Activated naive CD8-positive, alpha-beta T cell treated with anti-CD3 and anti-CD28 coated beads for 36 hours (primary cell): ENCODE measurements around the gene KCNMA1. TPM values are rescaled to one million over a fixed set of nuclear protein-coding genes. Genes with fewer than 3 reads are reported as not detected.
"Not testable (repeated sequence)": the region's sequence is repeated elsewhere in the genome, so short reads cannot be mapped to it uniquely, and the experiment has no call there.

ENCODE experiments used
- DNase-seq: peaks from one replicate; pipeline ENCODE4 v3.0.0; 2021
- H3K27ac Mint-ChIP-seq: one replicate; pipeline ENCODE4 v1.8.0; 2022; ENCODE audit warnings: mild to moderate bottlenecking, moderate library complexity, mixed read lengths
- H3K27me3 Mint-ChIP-seq: one replicate; pipeline ENCODE4 v1.8.0; 2022; ENCODE audit warnings: mild to moderate bottlenecking, mixed read lengths
- H3K36me3 Mint-ChIP-seq: one replicate; pipeline ENCODE4 v1.8.0; 2021; ENCODE audit warnings: mild to moderate bottlenecking, mixed read lengths
- H3K4me1 Mint-ChIP-seq: one replicate; pipeline ENCODE4 v1.8.0; 2021; ENCODE audit warnings: mixed read lengths
- H3K4me3 Mint-ChIP-seq: one replicate; pipeline ENCODE4 v1.8.0; 2022; ENCODE audit warnings: mild to moderate bottlenecking, moderate library complexity, mixed read lengths
- H3K9me3 Mint-ChIP-seq: one replicate; pipeline ENCODE4 v1.8.0; 2022; ENCODE audit warnings: mixed read lengths
- total RNA-seq, 2 experiments: library from RNA; stranded (reverse); gene quantifications; one replicate each; pipeline ENCODE4 v1.2.3, GENCODE V29; 2021

Gene KCNMA1
- total RNA-seq, 2 experiments from 2014 or later: not detected

DNA sequence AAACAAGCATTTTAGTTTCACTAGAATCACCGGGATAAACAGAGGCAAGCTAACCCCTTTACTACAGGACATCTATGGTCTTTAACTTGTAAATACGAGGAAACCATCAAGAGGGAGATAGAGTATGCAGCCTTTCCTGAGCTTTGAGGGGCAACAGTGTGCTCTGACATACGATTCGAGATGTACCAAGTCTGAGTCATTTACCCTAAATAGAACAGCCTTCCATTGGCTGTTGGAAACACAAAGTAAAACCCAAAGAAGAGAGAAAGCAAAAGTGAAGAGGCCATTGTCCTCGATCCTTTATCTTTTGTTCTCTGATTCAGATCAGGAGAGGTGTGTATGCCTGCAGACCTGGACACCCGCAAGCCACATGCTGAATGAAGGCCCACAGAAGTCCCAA is 289.5 kb downstream of the KCNMA1 start:
- Mint-ChIP-seq H3K36me3 (no peaks in the 10 kb centered on the region), H3K27ac (no peak overlapping the region), H3K4me1 (peaks cover 9% of the 10 kb centered on the region), H3K27me3 (no peaks in the 10 kb centered on the region), H3K4me3 (no peak overlapping the region), H3K9me3 (no peaks in the 10 kb centered on the region)
- no peak for DNase-seq

DNA sequence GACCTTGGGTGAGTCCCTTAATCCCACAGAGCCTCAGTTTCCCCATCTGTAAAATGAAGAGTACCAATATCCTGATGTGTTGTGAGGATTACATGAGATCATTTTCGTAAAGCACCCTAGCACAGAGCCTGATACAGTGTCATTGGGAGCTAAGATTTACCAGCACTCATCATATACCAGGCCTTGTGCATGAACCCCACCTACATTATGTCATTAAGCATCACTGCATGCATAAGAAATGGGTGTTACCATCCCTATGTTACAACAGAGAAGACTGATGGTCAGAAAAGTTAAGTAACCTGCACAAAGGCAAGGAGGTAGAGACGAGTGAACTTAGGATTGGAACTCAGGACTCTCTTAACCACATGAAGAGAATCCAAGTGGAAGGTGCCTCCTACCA is 290.6 kb downstream of the KCNMA1 start:
- Mint-ChIP-seq H3K36me3 (no peaks in the 10 kb centered on the region), H3K4me3 (no peak overlapping the region), H3K9me3 (no peaks in the 10 kb centered on the region), H3K4me1 (peaks cover 9% of the 10 kb centered on the region), H3K27me3 (no peaks in the 10 kb centered on the region), H3K27ac (no peak overlapping the region)
- DNase-seq: no peak

DNA sequence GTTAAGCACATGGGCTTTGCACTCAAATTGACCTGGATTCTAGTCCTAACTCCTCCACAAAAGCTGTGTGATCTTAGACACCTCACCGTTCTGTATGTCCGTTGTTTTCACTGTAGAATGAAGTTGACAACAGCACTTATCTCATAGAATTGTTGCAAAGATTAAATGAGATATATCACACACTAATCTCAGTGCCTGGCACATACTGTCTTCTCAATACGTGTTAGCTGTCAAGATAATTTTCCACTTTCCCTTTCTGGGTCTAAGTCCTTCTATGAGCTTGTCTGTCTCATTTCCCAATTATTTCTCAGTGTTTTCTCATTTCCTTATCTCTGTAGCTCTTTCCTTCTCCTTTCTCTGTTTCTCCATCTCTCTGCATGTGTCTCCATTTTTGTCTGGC is 296.6 kb downstream of the KCNMA1 start:
- Mint-ChIP-seq H3K9me3 (peaks cover 6% of the 10 kb centered on the region), H3K4me3 (no peak overlapping the region), H3K36me3 (no peaks in the 10 kb centered on the region), H3K4me1 (no peaks in the 10 kb centered on the region), H3K27me3 (no peaks in the 10 kb centered on the region), H3K27ac (no peak overlapping the region)
- DNase-seq: no peak

DNA sequence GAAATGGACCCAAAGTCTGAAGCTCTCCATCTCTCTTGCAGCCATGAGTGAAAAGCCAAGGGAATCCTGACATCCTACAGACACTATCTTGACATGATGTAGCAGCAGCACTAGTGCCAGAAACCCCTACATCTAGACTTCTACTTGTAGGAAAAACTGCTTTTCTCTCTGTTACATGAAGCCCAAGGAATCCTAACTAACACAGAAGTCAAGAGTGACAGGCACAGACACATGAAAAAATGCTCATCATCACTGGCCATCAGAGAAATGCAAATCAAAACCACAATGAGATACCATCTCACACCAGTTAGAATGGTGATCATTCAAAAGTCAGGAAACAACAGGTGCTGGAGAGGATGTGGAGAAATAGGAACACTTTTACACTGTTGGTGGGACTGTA is 297.7 kb downstream of the KCNMA1 start:
- DNase-seq, H3K27ac Mint-ChIP-seq, H3K36me3 Mint-ChIP-seq, H3K9me3 Mint-ChIP-seq, H3K27me3 Mint-ChIP-seq, H3K4me3 Mint-ChIP-seq, H3K4me1 Mint-ChIP-seq: not testable (repeated sequence)

DNA sequence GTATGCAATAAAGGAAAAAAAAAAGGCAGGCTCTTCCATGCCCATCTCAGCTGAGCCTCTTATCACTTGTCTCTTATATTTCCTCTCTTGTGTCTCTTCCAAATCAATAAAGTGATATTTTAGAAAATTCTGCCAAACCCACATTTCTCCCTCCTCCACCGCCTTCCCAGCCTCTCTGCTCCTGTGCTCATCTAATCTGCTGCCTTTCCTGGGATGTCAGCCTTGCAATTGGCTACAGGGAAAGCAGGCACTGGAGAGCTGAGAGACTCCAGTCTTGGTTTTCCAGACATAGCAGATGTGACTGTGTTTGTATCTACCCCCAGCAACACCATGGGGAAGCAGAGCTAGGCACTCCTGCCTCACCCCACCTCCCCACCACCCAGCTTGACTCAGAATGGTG is 298.4 kb downstream of the KCNMA1 start:
- H3K36me3 Mint-ChIP-seq: no peaks in the 10 kb centered on the region
- H3K4me1 Mint-ChIP-seq: no peaks in the 10 kb centered on the region
- no peaks in the 10 kb centered on the region for H3K27me3 Mint-ChIP-seq
- no peak overlapping the region for H3K4me3 Mint-ChIP-seq
- no peak overlapping the region for H3K27ac Mint-ChIP-seq
- no peak for DNase-seq
- H3K9me3 Mint-ChIP-seq: peaks cover 6% of the 10 kb centered on the region

DNA sequence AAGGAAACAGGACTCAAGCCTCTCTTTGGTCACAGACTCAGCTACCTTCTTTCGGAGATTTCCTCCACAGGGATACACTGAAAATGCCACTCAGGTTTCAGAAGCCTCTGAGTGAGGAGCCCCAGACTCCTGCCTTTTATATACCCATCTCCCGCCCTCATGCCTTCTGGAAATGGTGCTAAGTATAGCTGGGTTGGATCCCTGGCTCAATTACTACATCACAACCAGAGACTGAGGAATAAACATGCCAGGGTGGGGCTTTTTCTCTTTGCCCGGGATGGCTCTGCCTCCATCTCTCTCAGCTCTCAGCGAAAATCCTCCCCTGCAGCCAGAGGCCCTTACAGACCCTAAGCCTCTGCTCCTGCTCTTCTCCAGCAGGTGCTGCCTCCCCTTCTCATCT is 299.5 kb downstream of the KCNMA1 start:
- Mint-ChIP-seq H3K27ac (no peak overlapping the region), H3K36me3 (no peaks in the 10 kb centered on the region), H3K4me1 (no peaks in the 10 kb centered on the region), H3K9me3 (peaks cover 6% of the 10 kb centered on the region), H3K4me3 (no peak overlapping the region), H3K27me3 (no peaks in the 10 kb centered on the region)
- DNase-seq: no peak

DNA sequence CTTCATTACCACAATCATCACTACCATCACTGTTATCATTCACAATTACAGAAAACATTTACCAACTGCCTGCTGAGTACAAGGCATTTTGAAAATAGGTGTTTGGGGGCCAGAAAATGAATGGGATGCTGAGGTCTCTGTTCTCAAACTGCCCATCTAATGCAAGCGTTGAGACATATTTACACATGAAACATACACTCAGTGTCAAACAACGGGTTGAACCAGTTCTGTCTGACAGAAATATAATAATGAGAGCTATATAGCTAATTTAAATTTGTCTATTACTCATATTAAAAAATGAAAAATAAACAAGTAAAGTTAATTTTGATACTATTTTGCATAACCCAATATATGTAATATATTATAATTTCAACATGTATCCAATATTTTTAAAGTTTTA is 303.1 kb downstream of the KCNMA1 start:
- H3K36me3 Mint-ChIP-seq: no peaks in the 10 kb centered on the region
- no peak for DNase-seq
- H3K27me3 Mint-ChIP-seq: no peaks in the 10 kb centered on the region
- H3K27ac Mint-ChIP-seq: no peak overlapping the region
- H3K4me3 Mint-ChIP-seq: no peak overlapping the region
- H3K9me3 Mint-ChIP-seq: peaks cover 2% of the 10 kb centered on the region
- no peaks in the 10 kb centered on the region for H3K4me1 Mint-ChIP-seq

DNA sequence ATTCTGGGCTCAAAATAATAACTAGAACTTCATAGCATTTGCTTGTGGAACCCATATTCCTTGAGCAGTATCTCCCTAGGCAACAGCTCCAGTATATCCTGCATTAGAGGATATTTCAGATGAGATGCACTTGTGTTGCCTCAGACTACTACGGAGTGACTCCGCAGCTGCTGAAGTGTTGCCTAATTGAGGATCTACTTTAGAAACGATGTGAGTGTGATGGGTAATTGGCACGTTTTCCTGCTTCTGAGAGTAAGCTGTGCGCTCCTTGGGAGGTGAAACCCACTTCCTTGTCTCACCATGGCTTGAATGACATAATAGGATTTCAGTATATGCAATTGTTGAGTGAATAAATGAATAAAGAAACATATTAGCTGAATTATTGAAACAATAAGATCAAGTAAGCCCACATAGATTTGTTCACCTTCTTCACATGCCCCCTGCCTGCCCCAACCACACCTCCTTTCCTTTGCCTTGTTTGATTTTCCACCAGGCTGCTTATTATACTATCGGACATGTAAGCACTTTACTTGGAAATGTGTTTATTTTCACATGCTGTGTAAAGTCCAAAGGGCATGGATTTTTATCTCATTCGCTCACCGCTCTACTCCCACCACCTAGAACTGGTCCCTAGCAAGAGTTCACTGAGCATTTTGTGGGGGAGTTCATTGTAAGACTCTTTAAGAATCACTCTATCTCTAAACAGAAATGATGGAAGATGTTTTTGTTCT is 303.8 kb downstream of the KCNMA1 start:
- no peaks in the 10 kb centered on the region for H3K9me3 Mint-ChIP-seq
- no peak overlapping the region for H3K27ac Mint-ChIP-seq
- H3K4me3 Mint-ChIP-seq: no peak overlapping the region
- no peaks in the 10 kb centered on the region for H3K36me3 Mint-ChIP-seq
- no peaks in the 10 kb centered on the region for H3K4me1 Mint-ChIP-seq
- no peak for DNase-seq
- H3K27me3 Mint-ChIP-seq: no peaks in the 10 kb centered on the region

DNA sequence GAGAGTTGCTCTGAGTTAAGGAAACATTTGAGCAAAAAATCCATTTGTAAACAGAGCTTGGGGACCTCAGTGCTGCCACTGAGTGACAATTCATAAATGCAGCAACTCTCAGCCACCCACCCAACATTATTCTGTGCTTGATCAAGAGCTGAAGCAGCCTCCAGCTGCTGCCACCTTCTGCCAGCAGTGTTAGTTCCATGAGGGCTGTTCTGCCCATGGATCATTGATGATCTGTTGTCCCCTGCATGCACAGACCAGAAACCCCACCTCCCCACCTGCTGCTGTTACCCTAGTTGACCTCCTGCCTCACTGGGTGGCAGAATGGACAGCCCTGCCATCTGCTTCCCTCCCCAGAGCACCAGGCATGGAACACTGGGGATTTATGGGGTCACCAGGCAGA is 305.4 kb downstream of the KCNMA1 start:
- H3K27me3 Mint-ChIP-seq: no peaks in the 10 kb centered on the region
- no peaks in the 10 kb centered on the region for H3K9me3 Mint-ChIP-seq
- no peak for DNase-seq
- no peaks in the 10 kb centered on the region for H3K36me3 Mint-ChIP-seq
- no peak overlapping the region for H3K4me3 Mint-ChIP-seq
- peaks cover 8% of the 10 kb centered on the region for H3K4me1 Mint-ChIP-seq
- no peak overlapping the region for H3K27ac Mint-ChIP-seq

DNA sequence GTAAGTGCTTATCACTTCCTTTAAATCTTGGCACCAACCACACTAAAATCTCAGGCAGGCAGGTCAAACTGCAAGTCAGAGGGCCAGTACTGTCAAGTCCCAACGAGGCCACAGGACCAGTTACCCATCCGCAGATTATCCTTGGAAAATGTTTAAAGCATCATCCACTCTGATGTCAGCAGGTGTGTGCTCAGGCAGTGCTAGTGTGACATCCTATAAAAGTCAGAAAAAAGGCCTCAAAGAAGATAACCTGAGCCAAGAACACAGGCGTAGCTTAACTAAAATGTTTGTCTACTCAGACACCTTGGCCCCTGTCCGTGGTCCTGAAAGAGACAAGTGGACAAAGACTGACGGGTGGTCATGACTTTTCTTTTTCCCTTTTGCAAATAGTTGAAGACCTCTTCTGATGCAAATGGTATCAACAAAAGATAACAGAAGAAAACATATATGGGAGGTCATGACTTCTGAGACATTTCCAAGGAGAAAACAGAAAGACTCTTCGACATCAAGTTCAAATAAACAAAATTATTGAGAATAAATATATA is 309.3 kb downstream of the KCNMA1 start:
- DNase-seq: peak; percentile 25
- H3K36me3 Mint-ChIP-seq: no peaks in the 10 kb centered on the region

DNA sequence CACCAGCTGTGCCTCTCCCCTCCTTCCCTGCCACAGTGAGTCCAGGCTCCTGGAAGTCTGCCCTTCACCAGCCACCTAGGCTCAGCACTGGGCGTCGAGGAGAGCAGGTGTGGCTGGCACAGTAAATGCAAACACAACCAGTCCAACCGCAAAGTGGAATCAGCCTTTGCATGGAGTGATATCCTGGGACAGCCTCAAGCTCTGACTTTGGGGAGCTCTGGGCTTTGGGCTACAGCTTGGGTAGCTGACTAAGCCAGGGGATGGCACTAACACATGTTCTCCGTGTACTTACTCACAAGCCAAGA is 312.4 kb downstream of the KCNMA1 start:
- H3K9me3 Mint-ChIP-seq: peaks cover 4% of the 10 kb centered on the region
- DNase-seq: no peak
- H3K27ac Mint-ChIP-seq: no peak overlapping the region
- no peak overlapping the region for H3K4me3 Mint-ChIP-seq
- H3K4me1 Mint-ChIP-seq: peaks cover 10% of the 10 kb centered on the region
- H3K27me3 Mint-ChIP-seq: no peaks in the 10 kb centered on the region
- no peaks in the 10 kb centered on the region for H3K36me3 Mint-ChIP-seq

More for the DNA sequence above, 309.3 kb downstream of the KCNMA1 start:
- no peak overlapping the region for H3K27ac Mint-ChIP-seq
- H3K4me1 Mint-ChIP-seq: peaks cover 10% of the 10 kb centered on the region
- H3K4me3 Mint-ChIP-seq: no peak overlapping the region
- H3K9me3 Mint-ChIP-seq: no peaks in the 10 kb centered on the region
- H3K27me3 Mint-ChIP-seq: no peaks in the 10 kb centered on the region

DNA sequence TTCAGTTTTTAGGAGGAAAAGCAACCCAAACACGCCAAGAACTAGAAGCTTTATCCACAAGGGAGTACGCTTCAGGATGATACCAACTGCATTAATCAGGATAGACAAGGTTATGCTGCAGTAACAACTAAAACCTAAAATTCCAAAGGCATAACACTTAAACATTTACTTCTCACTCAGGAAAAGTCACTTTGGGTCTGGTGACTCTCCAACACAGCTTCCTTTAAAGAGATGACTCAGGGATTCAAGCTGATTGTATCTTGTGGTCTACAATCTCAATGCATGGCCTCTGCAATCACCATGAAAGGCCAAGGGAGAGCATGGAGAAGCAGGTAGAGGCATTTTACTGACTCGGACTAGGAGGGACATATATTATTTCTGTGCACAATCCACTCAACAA is 315.8 kb downstream of the KCNMA1 start:
- Mint-ChIP-seq H3K4me1 (no peaks in the 10 kb centered on the region), H3K4me3 (no peak overlapping the region), H3K9me3 (peaks cover 4% of the 10 kb centered on the region), H3K36me3 (no peaks in the 10 kb centered on the region), H3K27ac (no peak overlapping the region), H3K27me3 (no peaks in the 10 kb centered on the region)
- DNase-seq: no peak

DNA sequence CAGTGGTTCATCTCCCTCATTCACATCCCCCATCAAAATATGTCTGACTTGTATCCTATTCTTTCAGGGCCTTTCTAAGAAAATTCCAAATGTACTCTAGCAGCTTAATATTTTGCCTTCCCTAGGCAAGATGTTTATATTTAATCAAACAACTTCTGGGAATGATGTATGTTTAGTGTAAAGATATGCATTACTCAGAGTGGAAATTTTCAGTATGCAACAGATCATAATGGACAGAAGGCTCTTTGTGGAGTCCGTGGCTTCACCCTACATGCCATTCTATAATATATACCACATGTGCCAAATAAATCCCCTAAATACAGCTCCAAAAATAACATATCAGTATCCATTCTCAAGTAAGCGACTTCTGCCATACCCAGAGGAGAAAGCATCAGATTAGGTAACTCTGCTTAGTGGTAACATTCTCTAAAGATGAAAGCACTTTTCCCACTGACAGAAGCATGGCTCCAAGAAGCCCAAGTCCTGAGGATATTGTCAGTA is 316.6 kb downstream of the KCNMA1 start:
- H3K36me3 Mint-ChIP-seq: no peaks in the 10 kb centered on the region

DNA sequence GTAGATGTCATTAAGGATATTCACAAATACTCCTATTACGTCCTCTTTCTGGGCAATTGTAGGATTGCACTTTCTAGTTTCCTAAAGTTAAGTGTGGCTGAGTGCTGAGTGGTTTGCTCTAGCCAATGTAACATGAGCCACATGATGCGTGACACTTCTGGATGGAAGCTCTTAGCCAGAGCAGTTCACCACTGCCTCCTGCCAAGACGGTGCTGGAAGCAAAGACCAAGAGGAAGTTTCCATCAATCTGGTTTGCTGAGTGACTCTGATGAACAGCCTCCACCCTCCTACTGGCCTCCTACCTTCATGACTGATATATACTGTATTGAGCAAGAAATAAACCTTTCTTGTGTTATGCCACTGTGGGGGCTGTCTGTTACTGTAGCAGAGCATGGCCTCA is 318.1 kb downstream of the KCNMA1 start:
- no peak overlapping the region for H3K27ac Mint-ChIP-seq
- H3K4me3 Mint-ChIP-seq: no peak overlapping the region
- H3K36me3 Mint-ChIP-seq: no peaks in the 10 kb centered on the region
- DNase-seq: no peak
- no peaks in the 10 kb centered on the region for H3K4me1 Mint-ChIP-seq
- no peaks in the 10 kb centered on the region for H3K27me3 Mint-ChIP-seq
- H3K9me3 Mint-ChIP-seq: peaks cover 4% of the 10 kb centered on the region

More for the DNA sequence above, 316.6 kb downstream of the KCNMA1 start:
- Mint-ChIP-seq H3K27me3 (no peaks in the 10 kb centered on the region), H3K27ac (no peak overlapping the region), H3K4me1 (no peaks in the 10 kb centered on the region), H3K9me3 (peaks cover 4% of the 10 kb centered on the region), H3K4me3 (no peak overlapping the region)
- DNase-seq: no peak

DNA sequence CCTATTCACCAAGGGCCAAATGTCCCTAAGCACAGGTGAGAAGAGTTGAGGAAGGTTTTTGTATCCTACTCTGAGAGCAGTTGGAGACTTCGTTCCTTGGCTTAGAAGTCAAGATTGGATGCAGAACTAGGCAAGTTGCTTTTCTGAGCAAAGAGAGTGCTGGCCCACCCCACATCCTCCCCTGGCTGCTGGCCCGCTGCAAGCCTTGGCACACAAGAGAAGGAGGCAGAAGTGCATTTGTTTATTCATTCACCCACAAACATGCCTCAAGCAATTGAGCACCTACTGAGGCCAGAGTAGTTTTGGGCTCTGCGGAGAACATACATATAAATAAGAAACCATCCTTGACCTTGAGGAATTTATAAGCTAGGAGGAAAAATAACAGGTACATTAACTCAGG is 318.9 kb downstream of the KCNMA1 start:
- Mint-ChIP-seq H3K4me1 (no peaks in the 10 kb centered on the region), H3K9me3 (peaks cover 4% of the 10 kb centered on the region), H3K36me3 (no peaks in the 10 kb centered on the region), H3K4me3 (no peak overlapping the region), H3K27me3 (no peaks in the 10 kb centered on the region), H3K27ac (no peak overlapping the region)
- DNase-seq: no peak

DNA sequence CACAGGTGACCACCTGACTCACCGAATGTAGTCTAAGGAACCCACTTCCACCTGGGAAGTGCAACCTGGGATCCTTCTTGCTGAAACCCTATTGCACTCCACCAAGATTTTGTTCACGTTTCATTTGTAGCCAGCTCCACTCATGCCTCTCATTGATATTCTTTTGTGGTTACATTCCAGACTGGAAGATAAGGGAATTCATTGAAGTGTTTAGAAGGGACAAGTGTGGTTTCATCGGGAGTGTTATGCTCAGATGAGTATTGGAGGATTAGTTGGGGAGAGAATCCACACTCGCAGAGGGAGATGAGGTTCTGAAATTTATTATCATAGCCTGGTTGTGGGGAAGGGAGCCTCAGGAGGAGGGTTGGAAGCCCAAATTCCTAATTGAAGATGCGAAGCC is 320.4 kb downstream of the KCNMA1 start:
- Mint-ChIP-seq H3K4me3 (no peak overlapping the region), H3K27me3 (no peaks in the 10 kb centered on the region), H3K4me1 (no peaks in the 10 kb centered on the region), H3K9me3 (peaks cover 4% of the 10 kb centered on the region), H3K27ac (no peak overlapping the region), H3K36me3 (no peaks in the 10 kb centered on the region)
- no peak for DNase-seq
